HepG2 (cell line): Measurements from ENCODE around the gene EHBP1. TPM values are rescaled to one million over a fixed set of nuclear protein-coding genes. Genes with fewer than 3 reads are reported as not detected.

Experiments
- ATAC-seq: fragments of 200-7000 bp; cut with Tn5 transposase; 3 replicates; pipeline ENCODE4 v1.9.1; 2020; ENCODE audit warnings: mild to moderate bottlenecking, moderate library complexity
- BruUV-seq: library from RNA; stranded (reverse); fragments of 400-500 nt; replicated peaks from 2 replicates; lab custom pipeline; 2021; lab: Mats Ljungman, UMichigan
- CTCF ChIA-PET: fragments of 300-600 bp; formaldehyde crosslinking; extraction: SDS; loops from one replicate; lab custom pipeline; 2021; ENCODE audit warnings: low total read pairs, inconsistent platforms, low intra/inter-chr PET ratio; lab: Yijun Ruan, JAX
- POLR2A ChIA-PET: fragments of 350-600 bp; sonication (Branson Sonifier 250); formaldehyde crosslinking; loops from one replicate; lab custom pipeline; 2020; ENCODE audit warnings: antibody characterized with exemption, inconsistent platforms; lab: Yijun Ruan, JAX
- DNase-seq: peaks from one replicate; pipeline ENCODE4 v3.0.0-alpha.2; 2015; ENCODE audit warnings: low spot score
- FAIRE-seq: peaks from 3 replicates; lab custom pipeline; 2011; peaks lifted over from hg19 to GRCh38; lab: Jason Lieb, UNC
- H2AFZ ChIP-seq: one replicate; pipeline ENCODE4 v1.6.1; 2011; ENCODE audit warnings: low read length, inconsistent platforms
- H3K27ac ChIP-seq: fragments of 300-600 bp; 3 replicates; pipeline ENCODE4 v1.8.0; 2011; ENCODE audit warnings: mixed run types, mild to moderate bottlenecking, mixed read lengths, low read length, inconsistent platforms; ENCODE audit not compliant: insufficient read depth; ENCODE audit errors: extremely low read length
- H3K27me3 ChIP-seq, 2 experiments: fragments of 200-600 bp in 1 of 2; 2 replicates in 1 of 2; 3 replicates in 1 of 2; pipeline versions ENCODE4 v1.6.0 to v1.8.0; 2011; ENCODE audit warnings: low read length in 2 of 2, mild to moderate bottlenecking in 2 of 2, moderate library complexity in 2 of 2, inconsistent platforms in 1 of 2; ENCODE audit not compliant: insufficient read depth in 2 of 2, control insufficient read depth in 1 of 2
- H3K36me3 ChIP-seq, 2 experiments: fragments of 200-600 bp in 1 of 2; replicated peaks in 1 of 2; 2 replicates in 1 of 2; 3 replicates in 1 of 2; pipeline versions ENCODE4 v1.5.1 to v1.8.0; 2011; ENCODE audit warnings: low read length in 2 of 2, inconsistent platforms in 1 of 2; ENCODE audit not compliant: insufficient read depth in 2 of 2, control insufficient read depth in 1 of 2
- H3K4me1 ChIP-seq: 2 replicates; pipeline ENCODE4 v1.5.1; 2012; ENCODE audit warnings: low read length, inconsistent platforms; ENCODE audit not compliant: insufficient read depth
- H3K4me2 ChIP-seq: 2 replicates; pipeline ENCODE4 v1.6.0; 2011; ENCODE audit warnings: low read depth, low read length, inconsistent platforms
- H3K4me3 ChIP-seq, 3 experiments: fragments of 200-600 bp in 1 of 3; sonication (generic), shearing (Covaris generic) in 1 of 3; replicated peaks in 1 of 3; 2 replicates each; pipeline ENCODE4 v1.5.1; 2011 to 2016; ENCODE audit warnings: low read length in 3 of 3, inconsistent platforms in 2 of 3, low read depth in 2 of 3, mild to moderate bottlenecking in 2 of 3, control low read depth in 1 of 3, mixed read lengths in 1 of 3; ENCODE audit not compliant: insufficient read depth in 1 of 3
- H3K79me2 ChIP-seq: one replicate; pipeline ENCODE4 v1.6.1; 2011; ENCODE audit warnings: low read length, inconsistent platforms; ENCODE audit not compliant: insufficient read depth
- H3K9ac ChIP-seq: 2 replicates; pipeline ENCODE4 v1.6.0; 2011; ENCODE audit warnings: mild to moderate bottlenecking, low read depth, low read length, inconsistent platforms; ENCODE audit not compliant: insufficient read depth
- H3K9me3 ChIP-seq: 2 replicates; pipeline ENCODE4 v1.5.1; 2012; ENCODE audit warnings: mild to moderate bottlenecking, low read length
- H4K20me1 ChIP-seq: 2 replicates; pipeline ENCODE4 v1.6.0; 2011; ENCODE audit warnings: inconsistent platforms, mild to moderate bottlenecking, low read length, moderate library complexity; ENCODE audit not compliant: insufficient read depth
- BORCS8-MEF2B ChIP-seq: sonication (generic); formaldehyde crosslinking; IDR thresholded peaks from 2 replicates; pipeline ENCODE4 v1.8.0; 2022; ENCODE audit warnings: mild to moderate bottlenecking, missing genetic modification reagents
- CCDC6 ChIP-seq: sonication (generic); formaldehyde crosslinking; IDR thresholded peaks from 2 replicates; pipeline ENCODE4 v1.8.1; 2022; ENCODE audit warnings: mild to moderate bottlenecking, missing genetic modification reagents, moderate library complexity
- ISX ChIP-seq: sonication (generic); formaldehyde crosslinking; conservative IDR thresholded peaks from 2 replicates; pipeline ENCODE4 v1.5.0; 2020; ENCODE audit warnings: missing genetic modification reagents
- KLF13 ChIP-seq: sonication (generic); formaldehyde crosslinking; IDR thresholded peaks from 2 replicates; pipeline ENCODE4 v1.4.0; 2020; ENCODE audit warnings: mild to moderate bottlenecking, missing genetic modification reagents
- KMT2A ChIP-seq: sonication (generic); formaldehyde crosslinking; IDR thresholded peaks from 2 replicates; pipeline ENCODE4 v1.4.0; 2020; ENCODE audit warnings: missing genetic modification reagents
- PAX8 ChIP-seq: sonication (generic); formaldehyde crosslinking; IDR thresholded peaks from 2 replicates; pipeline ENCODE4 v1.8.0; 2022; ENCODE audit warnings: mild to moderate bottlenecking, missing genetic modification reagents, borderline replicate concordance
- PHB2 ChIP-seq: fragments of 450-650 bp; IDR thresholded peaks from 2 replicates; pipeline ENCODE4 v1.6.1; 2018; ENCODE audit not compliant: partially characterized antibody
- STAT6 ChIP-seq: sonication (generic); formaldehyde crosslinking; IDR thresholded peaks from 2 replicates; pipeline ENCODE4 v1.4.0; 2020; ENCODE audit warnings: missing genetic modification reagents, mild to moderate bottlenecking, borderline replicate concordance
- TFDP2 ChIP-seq: sonication (generic); formaldehyde crosslinking; IDR thresholded peaks from 2 replicates; pipeline ENCODE4 v1.4.0; 2020; ENCODE audit warnings: missing genetic modification reagents
- ZBTB49 ChIP-seq: sonication (generic); formaldehyde crosslinking; IDR thresholded peaks from 2 replicates; pipeline ENCODE4 v1.4.0; 2020; ENCODE audit warnings: missing genetic modification reagents, borderline replicate concordance
- ZNF292 ChIP-seq: sonication (generic); formaldehyde crosslinking; IDR thresholded peaks from 2 replicates; pipeline ENCODE4 v1.8.1; 2022; ENCODE audit warnings: mild to moderate bottlenecking, low read depth, missing genetic modification reagents, borderline replicate concordance
- ZNF646 ChIP-seq: sonication (generic); formaldehyde crosslinking; IDR thresholded peaks from 2 replicates; pipeline ENCODE4 v1.9.0; 2021; ENCODE audit warnings: mild to moderate bottlenecking, missing genetic modification reagents
- WGBS: methylation state at CpG from one replicate; pipeline ENCODE4 v1.1.6; 2017; ENCODE audit warnings: low lambda C conversion rate; 5-methylcytosine and 5-hydroxymethylcytosine counted together
- in situ Hi-C: cut with HindIII; loops from 2 replicates; pipeline ENCODE4 v1.10.0; 2017; ENCODE audit warnings: low pct_unique_long_range_greater_than_20kb; ENCODE audit not compliant: extremely low pct_ligation_motif_present
- intact Hi-C: fragments of 100-400 bp; cut with micrococcal nuclease; formaldehyde crosslinking; loops from one replicate; pipeline ENCODE4 v1.10.0; 2022; ENCODE audit not compliant: unreplicated experiment
- polyA plus RNA-seq, 8 experiments: library from polyadenylated mRNA; depleted of rRNA in 3 of 8; stranded (reverse) in 7 of 8; unstranded in 1 of 8; fragments of >200 nt; fragmentation: Illumina TruSeq in 4 of 8; extraction: Trizol in 4 of 8; gene quantifications; 2 replicates each; pipeline versions ENCODE4 v1.2.1 to v1.2.3, GENCODE V29; 2011 to 2016; ENCODE audit warnings: low read depth in 4 of 8, missing spikeins in 1 of 8, mixed read lengths in 1 of 8; ENCODE audit not compliant: insufficient read depth in 1 of 8
- total RNA-seq, 5 experiments: library from RNA; depleted of rRNA; stranded (reverse); fragments of >200 nt; fragmentation: Illumina TruSeq; extraction: Trizol; gene quantifications; 2 replicates each; pipeline ENCODE4 v1.2.3, GENCODE V29; 2016; ENCODE audit warnings: low read depth in 1 of 5

Gene EHBP1
- total and polyA plus RNA-seq, 2 of the 13 experiments (the other 11 are each of a cell fraction or from before 2014, with no cell fraction given): 93.5 to 146 TPM

- peaks cover 92% of the 10 kb centered on the region for H3K79me2 ChIP-seq
- BruUV-seq: no TSS peak
- no peak overlapping the region for H3K4me2 ChIP-seq
- H3K27ac ChIP-seq: no peak overlapping the region
- DNase-seq (no peak), FAIRE-seq (no peak), ATAC-seq (no peak)
- peaks cover 12 to 24% of the 10 kb centered on the region in 2 experiments for H3K36me3 ChIP-seq
- no peak overlapping the region for H3K9ac ChIP-seq
- ChIA-PET CTCF (no interaction called here), POLR2A (no interaction called here)
- no peak overlapping the region for H3K4me3 ChIP-seq
- no peaks in the 10 kb centered on the region for H3K9me3 ChIP-seq
- peaks cover 70% of the 10 kb centered on the region for H4K20me1 ChIP-seq
- 98% methylated on average over 2 of the region's 2 CpGs for WGBS
- in situ Hi-C loops: no loop called here
- H2AFZ ChIP-seq: no peak overlapping the region
- H3K27me3 ChIP-seq: no peaks in the 10 kb centered on the region
- intact Hi-C loops: no loop called here
- peaks cover 12% of the 10 kb centered on the region; the same call in 1 of the 2 replicates for H3K4me1 ChIP-seq
- TF ChIP-seq TFDP2 (CRISPR knock-in tag): no peak
- TF ChIP-seq ISX: no peak
- TF ChIP-seq ZNF292: no peak
- no peak for TF ChIP-seq KMT2A (CRISPR knock-in tag)
- no peak for TF ChIP-seq ZNF646
- no peak for TF ChIP-seq BORCS8-MEF2B (CRISPR knock-in tag)
- TF ChIP-seq STAT6 (CRISPR knock-in tag): no peak
- no peak for TF ChIP-seq ZBTB49
- TF ChIP-seq KLF13 (CRISPR knock-in tag): no peak
- TF ChIP-seq PAX8: no peak
- TF ChIP-seq PHB2: no peak
- TF ChIP-seq CCDC6 (CRISPR knock-in tag): no peak
These were observed 105.6 kb downstream of the EHBP1 start for GRCh38 chr2:62811086-62811485.
